ENCODE data around the gene RYR2. TPM values are rescaled to one million over a fixed set of nuclear protein-coding genes. Genes with fewer than 3 reads are reported as not detected.

RYR2 gene
- polyA plus RNA-seq, 1 experiment, result not detected

GRCh38 chr1:237316352-237316751 lies 274.4 kb downstream of the RYR2 start:
- TF ChIP-seq, protein P1, sequence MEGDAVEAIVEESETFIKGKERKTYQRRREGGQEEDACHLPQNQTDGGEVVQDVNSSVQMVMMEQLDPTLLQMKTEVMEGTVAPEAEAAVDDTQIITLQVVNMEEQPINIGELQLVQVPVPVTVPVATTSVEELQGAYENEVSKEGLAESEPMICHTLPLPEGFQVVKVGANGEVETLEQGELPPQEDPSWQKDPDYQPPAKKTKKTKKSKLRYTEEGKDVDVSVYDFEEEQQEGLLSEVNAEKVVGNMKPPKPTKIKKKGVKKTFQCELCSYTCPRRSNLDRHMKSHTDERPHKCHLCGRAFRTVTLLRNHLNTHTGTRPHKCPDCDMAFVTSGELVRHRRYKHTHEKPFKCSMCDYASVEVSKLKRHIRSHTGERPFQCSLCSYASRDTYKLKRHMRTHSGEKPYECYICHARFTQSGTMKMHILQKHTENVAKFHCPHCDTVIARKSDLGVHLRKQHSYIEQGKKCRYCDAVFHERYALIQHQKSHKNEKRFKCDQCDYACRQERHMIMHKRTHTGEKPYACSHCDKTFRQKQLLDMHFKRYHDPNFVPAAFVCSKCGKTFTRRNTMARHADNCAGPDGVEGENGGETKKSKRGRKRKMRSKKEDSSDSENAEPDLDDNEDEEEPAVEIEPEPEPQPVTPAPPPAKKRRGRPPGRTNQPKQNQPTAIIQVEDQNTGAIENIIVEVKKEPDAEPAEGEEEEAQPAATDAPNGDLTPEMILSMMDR (IDR thresholded peaks at IDR 0.05; ENCODE audit: low read depth, low read length), result no peak
- Histone ChIP-seq H3K27me3 (ENCODE audit: control insufficient read depth, insufficient read depth, low read length) (no peaks in the 10 kb centered on the region), H3K27ac (ENCODE audit: low read depth, low read length) (no peak overlapping the region), H3K4me3 (ENCODE audit: low read depth, low read length) (no peak overlapping the region), H3K9me3 (ENCODE audit: control insufficient read depth, insufficient read depth, low read length) (peaks cover 3% of the 10 kb centered on the region; the same call in 1 of the 2 replicates)
- ChIA-PET POLR2A (no interaction called here), CTCF (no interaction called here)
- DNase-seq (ENCODE audit: low read depth, low spot score), result no peak

GRCh38 chr1:237318748-237319147 lies 276.8 kb downstream of the RYR2 start:
- Histone ChIP-seq H3K27ac (ENCODE audit: low read depth, low read length) (no peak overlapping the region), H3K4me3 (ENCODE audit: low read depth, low read length) (no peak overlapping the region), H3K9me3 (ENCODE audit: control insufficient read depth, insufficient read depth, low read length) (no peaks in the 10 kb centered on the region), H3K27me3 (ENCODE audit: control insufficient read depth, insufficient read depth, low read length) (no peaks in the 10 kb centered on the region)
- ChIA-PET CTCF (no interaction called here), POLR2A (no interaction called here)
- DNase-seq (ENCODE audit: low read depth, low spot score), result no peak
- TF ChIP-seq, protein P1 (IDR thresholded peaks at IDR 0.05; ENCODE audit: low read depth, low read length), result no peak

GRCh38 chr1:237320890-237321289 lies 278.9 kb downstream of the RYR2 start:
- ChIA-PET POLR2A (no interaction called here), CTCF (no interaction called here)
- DNase-seq (ENCODE audit: low read depth, low spot score), result no peak
- Histone ChIP-seq H3K9me3 (ENCODE audit: control insufficient read depth, insufficient read depth, low read length) (no peaks in the 10 kb centered on the region), H3K27me3 (ENCODE audit: control insufficient read depth, insufficient read depth, low read length) (no peaks in the 10 kb centered on the region), H3K27ac (ENCODE audit: low read depth, low read length) (no peak overlapping the region), H3K4me3 (ENCODE audit: low read depth, low read length) (no peak overlapping the region)
- TF ChIP-seq, protein P1 (IDR thresholded peaks at IDR 0.05; ENCODE audit: low read depth, low read length), result no peak

- Histone ChIP-seq H3K9me3 (ENCODE audit: control insufficient read depth, insufficient read depth, low read length) (no peaks in the 10 kb centered on the region), H3K27ac (ENCODE audit: low read depth, low read length) (no peak overlapping the region), H3K27me3 (ENCODE audit: control insufficient read depth, insufficient read depth, low read length) (no peaks in the 10 kb centered on the region), H3K4me3 (ENCODE audit: low read depth, low read length) (no peak overlapping the region)
- DNase-seq (ENCODE audit: low read depth, low spot score), result no peak
- ChIA-PET CTCF (no interaction called here), POLR2A (no interaction called here)
- TF ChIP-seq, protein P1 (IDR thresholded peaks at IDR 0.05; ENCODE audit: low read depth, low read length), result no peak
Measured at GRCh38 chr1:237324226-237324625, 282.2 kb downstream of the RYR2 start.

DNA sequence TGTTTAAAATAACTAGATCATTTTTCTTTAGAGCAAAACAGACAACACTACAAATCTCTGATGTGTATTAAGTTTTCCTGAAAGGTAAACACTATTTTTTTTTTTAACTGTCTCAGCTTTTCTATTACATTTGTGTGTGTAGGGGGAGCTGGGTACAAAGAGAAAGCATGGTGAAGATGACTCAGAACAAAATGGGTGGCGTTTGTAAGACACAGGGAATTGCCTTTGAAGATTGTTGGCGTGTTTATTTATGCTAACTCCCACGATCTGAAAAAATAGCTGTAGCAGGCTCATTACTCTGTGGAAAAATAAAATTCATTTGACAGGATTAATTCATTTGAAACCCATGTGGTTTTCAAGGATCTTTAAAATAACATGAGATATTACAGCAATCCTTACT lies 285.1 kb downstream of the RYR2 start:
- ChIA-PET POLR2A (no interaction called here), CTCF (no interaction called here)
- H3K4me3 ChIP-seq (ENCODE audit: low read depth, low read length), result no peak overlapping the region
- no peak overlapping the region for H3K27ac ChIP-seq (ENCODE audit: low read depth, low read length)
- H3K27me3 ChIP-seq (ENCODE audit: control insufficient read depth, insufficient read depth, low read length), result no peaks in the 10 kb centered on the region
- no peak for DNase-seq (ENCODE audit: low read depth, low spot score)
- TF ChIP-seq, protein P1 (IDR thresholded peaks at IDR 0.05; ENCODE audit: low read depth, low read length), result no peak
- no peaks in the 10 kb centered on the region for H3K9me3 ChIP-seq (ENCODE audit: control insufficient read depth, insufficient read depth, low read length)

All from AG04450 (cell line).